Measurements from ENCODE around the gene SEL1L3. TPM values are rescaled to one million over a fixed set of nuclear protein-coding genes. Genes with fewer than 3 reads are reported as not detected.

SEL1L3 gene
- total and polyA plus RNA-seq, 2 of the 13 experiments (the other 11 are each of a cell fraction or from before 2014, with no cell fraction given) = 0.28 to 1.1 TPM

- Histone ChIP-seq H3K27me3 (ENCODE audit: control insufficient read depth in 1 of 2, insufficient read depth in 2 of 2, low read length in 2 of 2) (no peaks in the 10 kb centered on the region; a peak in 1 of 5 replicates), H3K79me2 (ENCODE audit: insufficient read depth, low read length) (peaks cover 6% of the 10 kb centered on the region), H3K4me3 (replicated peaks in 1 of 3; ENCODE audit: insufficient read depth in 1 of 3, low read depth in 2 of 3, low read length in 3 of 3) (no peak overlapping the region), H3K36me3 (replicated peaks in 1 of 2; ENCODE audit: control insufficient read depth in 1 of 2, insufficient read depth in 2 of 2, low read length in 2 of 2) (no peaks in the 10 kb centered on the region), H3K27ac (ENCODE audit: extremely low read length, insufficient read depth, low read length) (no peak overlapping the region), H4K20me1 (ENCODE audit: insufficient read depth, low read length) (no peaks in the 10 kb centered on the region), H3K9me3 (ENCODE audit: low read length) (no peaks in the 10 kb centered on the region), H3K9ac (ENCODE audit: insufficient read depth, low read depth, low read length) (no peak overlapping the region), H3K4me2 (ENCODE audit: low read depth, low read length) (no peak overlapping the region), H3K4me1 (ENCODE audit: insufficient read depth, low read length) (peaks cover 45% of the 10 kb centered on the region), H2AFZ (ENCODE audit: low read length) (no peak overlapping the region)
- in situ Hi-C loops (cut with HindIII; ENCODE audit: extremely low pct_ligation_motif_present, low pct_unique_long_range_greater_than_20kb) (no loop called here), intact Hi-C loops (cut with micrococcal nuclease; ENCODE audit: unreplicated experiment) (no loop called here)
- no peak for FAIRE-seq
- TF ChIP-seq ZNF3 (CRISPR knock-in tag; IDR thresholded peaks at IDR 0.05) = no peak
- no peak for TF ChIP-seq ATF1 (CRISPR knock-in tag; IDR thresholded peaks at IDR 0.05)
- TF ChIP-seq ZNF124 (CRISPR knock-in tag; IDR thresholded peaks at IDR 0.05) = no peak
- no peak for TF ChIP-seq PCBP1 (IDR thresholded peaks at IDR 0.05; ENCODE audit: borderline replicate concordance, low read depth, low read length)
- no peak for TF ChIP-seq SP4 (CRISPR knock-in tag; IDR thresholded peaks at IDR 0.05)
- TF ChIP-seq ZNF841 (CRISPR knock-in tag; IDR thresholded peaks at IDR 0.05; ENCODE audit: borderline replicate concordance) = no peak
- no peak for TF ChIP-seq ZNF33A (CRISPR knock-in tag; IDR thresholded peaks at IDR 0.05; ENCODE audit: borderline replicate concordance)
- TF ChIP-seq POLR2G (IDR thresholded peaks at IDR 0.05; ENCODE audit: low read depth, low read length) = no peak
- WGBS (ENCODE audit: low lambda C conversion rate) = 47% methylated on average over 4 of the region's 6 CpGs
- no TSS peak for BruUV-seq (replicated peaks)
- CTCF ChIA-PET (ENCODE audit: low intra/inter-chr PET ratio, low total read pairs) = no interaction called here
- POLR2A ChIA-PET = no interaction called here
- no peak for DNase-seq (ENCODE audit: low spot score)
- ATAC-seq = no peak
Observed at GRCh38 chr4:25911356-25911755, 48.6 kb upstream of the SEL1L3 start.

GRCh38 chr4:25908491-25908901 is 45.7 kb upstream of the SEL1L3 start:
- Histone ChIP-seq H3K4me1 (ENCODE audit: insufficient read depth, low read length) (peaks cover 23% of the 10 kb centered on the region), H3K4me3 (replicated peaks in 1 of 3; ENCODE audit: insufficient read depth in 1 of 3, low read depth in 2 of 3, low read length in 3 of 3) (peak overlapping the region in 1 of 3 experiments; percentile 22; a peak in 1 of 6 replicates), H3K27ac (ENCODE audit: extremely low read length, insufficient read depth, low read length) (peak overlapping the region; percentile 13), H3K4me2 (ENCODE audit: low read depth, low read length) (peak overlapping the region; percentile 51), H3K27me3 (ENCODE audit: control insufficient read depth in 1 of 2, insufficient read depth in 2 of 2, low read length in 2 of 2) (no peaks in the 10 kb centered on the region; a peak in 1 of 5 replicates), H3K36me3 (replicated peaks in 1 of 2; ENCODE audit: control insufficient read depth in 1 of 2, insufficient read depth in 2 of 2, low read length in 2 of 2) (no peaks in the 10 kb centered on the region), H3K79me2 (ENCODE audit: insufficient read depth, low read length) (no peaks in the 10 kb centered on the region), H2AFZ (ENCODE audit: low read length) (no peak overlapping the region), H3K9ac (ENCODE audit: insufficient read depth, low read depth, low read length) (no peak overlapping the region), H3K9me3 (ENCODE audit: low read length) (no peaks in the 10 kb centered on the region), H4K20me1 (ENCODE audit: insufficient read depth, low read length) (no peaks in the 10 kb centered on the region)
- POLR2A ChIA-PET = no interaction called here
- 4% methylated on average over 4 of the region's 5 CpGs for WGBS (ENCODE audit: low lambda C conversion rate)
- BruUV-seq (replicated peaks) = no TSS peak
- ATAC-seq = peak; percentile 91
- peak; percentile 34 for FAIRE-seq
- CTCF ChIA-PET (ENCODE audit: low intra/inter-chr PET ratio, low total read pairs) = no interaction called here
- intact Hi-C loops (cut with micrococcal nuclease; ENCODE audit: unreplicated experiment) (no loop called here), in situ Hi-C loops (cut with HindIII; ENCODE audit: extremely low pct_ligation_motif_present, low pct_unique_long_range_greater_than_20kb) (no loop called here)
- DNase-seq (ENCODE audit: low spot score) = peak; percentile 66
- TF ChIP-seq SAP130 (CRISPR knock-in tag; IDR thresholded peaks at IDR 0.05; ENCODE audit: low read depth) (peak; percentile 52; the same call in 1 of the 2 replicates), SOX5 (CRISPR knock-in tag; IDR thresholded peaks at IDR 0.05; ENCODE audit: borderline replicate concordance) (peak; percentile 82; the same call in 1 of the 2 replicates), FOSL2 (CRISPR knock-in tag; IDR thresholded peaks at IDR 0.05) (peak; percentile 66), ZNF292 (CRISPR knock-in tag; IDR thresholded peaks at IDR 0.05; ENCODE audit: borderline replicate concordance, low read depth) (peak; percentile 39; the same call in 1 of the 2 replicates), TFAP4 (IDR thresholded peaks at IDR 0.05; ENCODE audit: borderline replicate concordance, low read depth) (peak; percentile 93), MAFK (conservative IDR thresholded peaks at IDR 0.05 in 1 of 2, IDR thresholded peaks at IDR 0.05 in 1 of 2; ENCODE audit: low read length in 2 of 2) (peak in 1 of 2 experiments; percentile 49; a peak in 2 of 4 replicates), DBP (CRISPR knock-in tag; IDR thresholded peaks at IDR 0.05; ENCODE audit: not compliant biosample characterization) (no peak), ZNF629 (CRISPR knock-in tag; conservative IDR thresholded peaks at IDR 0.05) (peak; percentile 69), NR2F6 (IDR thresholded peaks at IDR 0.05) (peak; percentile 84), NR2F6 (CRISPR knock-in tag; IDR thresholded peaks at IDR 0.05) (peak; percentile 85), ZNF207 (IDR thresholded peaks at IDR 0.05; ENCODE audit: borderline replicate concordance) (no peak), SOX6 (IDR thresholded peaks at IDR 0.05) (no peak), SOX6 (CRISPR knock-in tag; IDR thresholded peaks at IDR 0.05) (peak; percentile 88)

Measured in HepG2 (cell line).